Measurements from ENCODE around the gene CEBPZOS.
A peak's percentile ranks its signal among the peaks of the same experiment; 100 is the strongest.

The CEBPZOS gene

DNA sequence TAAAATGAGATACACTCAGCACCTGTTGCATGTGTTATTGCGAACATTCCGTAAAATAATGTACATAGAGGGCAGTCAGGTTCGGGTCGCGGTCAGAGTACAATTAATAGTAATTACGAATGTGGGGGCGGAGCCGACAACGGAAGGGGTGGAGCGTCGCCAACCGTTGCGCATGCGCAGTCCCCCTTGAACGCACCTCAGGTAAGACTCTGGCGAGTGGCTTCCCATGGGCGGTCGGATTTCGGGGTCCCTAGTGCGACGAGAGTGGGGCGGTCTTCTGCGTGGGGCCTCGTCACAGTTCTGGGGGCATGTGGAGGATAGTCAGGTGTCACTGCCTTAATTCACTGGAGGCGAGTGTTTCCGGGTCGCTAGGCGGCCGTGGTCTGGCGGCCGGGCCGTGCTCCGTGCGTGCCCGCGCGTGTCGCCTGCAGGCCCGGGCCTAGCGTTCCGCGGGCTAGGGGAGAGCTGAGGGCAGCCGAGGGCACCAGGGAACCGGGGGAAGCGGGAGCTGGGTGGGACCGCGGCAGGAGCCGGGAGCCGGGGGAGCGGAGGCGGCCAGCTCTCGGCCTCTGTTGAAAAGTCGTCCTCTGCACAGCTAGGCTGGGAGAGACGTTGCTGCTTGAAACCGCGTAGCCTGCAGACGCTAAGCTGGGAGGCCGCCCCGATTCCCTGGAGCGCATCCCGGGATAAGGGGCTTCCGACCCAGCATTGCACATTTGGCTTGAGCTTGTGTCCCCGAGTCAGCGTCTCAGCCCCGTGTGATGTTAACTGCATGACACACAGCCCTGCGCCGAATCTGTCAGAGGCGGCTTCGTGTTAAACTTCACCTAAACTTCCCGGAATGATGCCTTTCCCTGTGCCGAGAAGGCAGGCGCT lies at the start of gene CEBPZOS:
CEBPZOS (plus strand) TSS at position 177 of the 876 bp plus-strand sequence. CDS start 3,209 bp downstream, outside the sequence.
- DNase-seq: peak; percentile 49

DNA sequence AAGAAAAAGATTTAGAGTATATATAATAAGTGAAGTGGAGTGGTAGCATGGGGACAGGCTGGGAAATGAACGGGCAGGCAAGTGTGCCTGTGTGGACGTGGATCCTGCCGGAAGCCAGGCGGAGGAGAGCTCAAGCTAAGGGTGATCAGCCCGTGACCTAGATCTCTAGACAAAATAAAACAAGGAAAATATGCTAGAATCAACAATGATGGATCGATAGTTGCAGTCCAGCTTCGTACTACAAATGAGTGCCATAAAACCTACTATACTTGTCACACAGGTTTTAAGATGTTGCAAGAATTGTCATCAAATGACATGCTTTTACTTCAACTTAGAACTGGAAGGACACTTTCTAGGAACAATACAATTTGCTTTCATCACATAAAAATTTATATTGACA lies 48.0 kb upstream of the CEBPZOS start:
- no peak for DNase-seq

DNA sequence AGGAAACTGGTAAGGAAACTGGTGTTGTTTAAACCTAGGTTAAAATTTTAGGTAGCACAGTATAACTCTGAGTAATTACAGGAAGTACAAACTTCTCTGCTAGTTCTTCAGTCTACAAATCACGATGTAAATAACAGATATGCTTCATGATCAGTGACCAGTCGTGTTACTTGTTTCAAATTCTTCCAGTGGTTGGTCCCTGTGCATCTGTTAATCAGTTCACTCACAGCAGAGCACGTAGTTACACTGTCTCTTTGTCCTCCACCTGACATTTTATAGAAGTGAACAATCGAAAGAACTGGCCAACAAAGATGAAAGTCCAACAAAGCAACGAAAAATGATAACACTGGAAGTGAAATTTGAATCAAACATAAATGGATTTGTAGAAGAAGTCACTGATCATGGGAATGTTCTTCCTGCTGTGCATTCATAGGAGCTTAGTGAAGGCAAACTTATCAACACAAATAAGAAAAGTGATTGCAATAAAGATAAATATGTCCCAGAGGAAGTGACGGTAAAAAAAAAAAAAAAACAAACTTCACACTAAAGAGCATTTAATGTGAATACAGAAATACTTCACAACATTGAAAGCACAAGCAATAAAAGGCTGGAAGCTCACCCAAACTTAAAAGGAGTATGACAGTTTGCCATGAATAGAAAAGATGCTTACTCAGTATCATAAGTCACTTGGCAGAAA lies 46.5 kb upstream of the CEBPZOS start:
- DNase-seq: no peak

DNA sequence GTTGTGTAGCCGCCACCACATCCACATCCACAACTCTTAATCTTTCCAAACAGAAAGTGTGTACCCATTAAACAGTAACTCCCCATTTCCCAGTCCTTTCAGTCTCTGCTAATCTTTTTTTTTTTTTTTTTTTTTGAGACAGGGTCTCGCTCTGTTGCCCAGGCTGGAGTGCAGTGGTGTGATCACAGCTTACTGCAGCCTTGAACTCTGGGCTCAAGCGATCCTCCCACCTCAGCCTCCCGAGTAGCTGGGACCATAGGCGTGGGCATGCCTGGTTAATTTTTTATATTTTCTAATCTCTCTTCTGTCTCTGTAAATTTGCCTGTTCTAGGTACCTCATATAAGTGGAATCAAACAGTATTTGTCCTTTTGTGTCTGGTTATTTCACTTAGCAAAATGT lies 43.1 kb upstream of the CEBPZOS start:
- no peak for DNase-seq

DNA sequence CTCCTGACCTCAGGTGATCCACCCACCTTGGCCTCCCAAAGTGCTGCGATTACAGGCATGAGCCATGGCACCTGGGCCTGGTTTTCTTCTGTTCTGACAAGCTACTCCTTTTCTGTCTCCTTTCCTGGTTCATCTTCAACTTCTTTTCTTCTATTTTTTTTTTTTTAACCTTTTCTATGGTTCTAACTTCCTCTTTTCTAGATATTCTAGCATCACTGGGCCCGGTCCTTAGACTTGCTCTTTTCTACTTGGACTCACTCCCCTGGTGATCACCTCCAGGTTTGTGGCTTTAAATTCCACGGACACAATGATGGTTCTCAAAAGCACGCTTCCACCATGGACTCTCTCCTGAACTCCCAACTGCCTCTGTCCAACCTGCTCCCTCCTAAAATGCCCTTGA lies 41.5 kb upstream of the CEBPZOS start:
- DNase-seq: no peak

DNA sequence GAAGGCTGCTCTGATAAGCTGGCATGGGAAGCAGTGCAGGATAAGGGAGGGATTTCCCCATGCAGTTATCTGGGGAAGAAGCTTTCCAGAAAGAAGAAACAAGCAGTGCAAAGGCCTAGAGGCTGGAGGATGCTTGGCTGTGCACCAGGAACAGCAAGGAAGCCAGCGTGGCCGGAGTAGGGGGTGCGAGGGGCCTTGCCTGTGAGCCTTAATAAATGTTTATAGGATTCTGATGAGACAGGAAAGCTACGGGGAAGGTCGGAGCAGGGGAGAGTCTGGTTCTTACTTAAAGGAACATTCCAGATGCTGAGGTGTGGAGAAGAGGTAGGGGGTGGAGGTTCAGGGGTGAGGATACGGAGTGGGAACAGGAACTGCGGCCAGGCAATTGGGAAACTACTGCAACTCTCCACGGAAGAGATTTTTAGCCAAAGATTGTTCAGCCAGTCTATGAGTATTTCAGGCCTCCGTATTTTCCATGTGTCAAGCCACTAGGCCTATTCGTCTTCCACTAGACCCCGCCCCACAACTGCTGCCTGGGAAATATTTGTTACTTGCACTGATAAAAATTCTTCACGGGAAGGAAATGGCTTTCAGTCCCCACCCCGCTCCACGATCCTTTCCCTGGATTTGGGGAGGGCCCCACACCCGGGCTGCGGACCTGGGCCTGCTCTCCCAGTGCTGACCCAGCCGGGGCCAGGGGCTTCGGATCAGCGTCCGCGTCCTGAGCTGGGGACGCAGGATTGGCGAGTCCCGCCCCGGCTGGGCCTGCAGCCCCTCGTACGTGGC lies 40.0 kb upstream of the CEBPZOS start:
- no peak for DNase-seq

DNA sequence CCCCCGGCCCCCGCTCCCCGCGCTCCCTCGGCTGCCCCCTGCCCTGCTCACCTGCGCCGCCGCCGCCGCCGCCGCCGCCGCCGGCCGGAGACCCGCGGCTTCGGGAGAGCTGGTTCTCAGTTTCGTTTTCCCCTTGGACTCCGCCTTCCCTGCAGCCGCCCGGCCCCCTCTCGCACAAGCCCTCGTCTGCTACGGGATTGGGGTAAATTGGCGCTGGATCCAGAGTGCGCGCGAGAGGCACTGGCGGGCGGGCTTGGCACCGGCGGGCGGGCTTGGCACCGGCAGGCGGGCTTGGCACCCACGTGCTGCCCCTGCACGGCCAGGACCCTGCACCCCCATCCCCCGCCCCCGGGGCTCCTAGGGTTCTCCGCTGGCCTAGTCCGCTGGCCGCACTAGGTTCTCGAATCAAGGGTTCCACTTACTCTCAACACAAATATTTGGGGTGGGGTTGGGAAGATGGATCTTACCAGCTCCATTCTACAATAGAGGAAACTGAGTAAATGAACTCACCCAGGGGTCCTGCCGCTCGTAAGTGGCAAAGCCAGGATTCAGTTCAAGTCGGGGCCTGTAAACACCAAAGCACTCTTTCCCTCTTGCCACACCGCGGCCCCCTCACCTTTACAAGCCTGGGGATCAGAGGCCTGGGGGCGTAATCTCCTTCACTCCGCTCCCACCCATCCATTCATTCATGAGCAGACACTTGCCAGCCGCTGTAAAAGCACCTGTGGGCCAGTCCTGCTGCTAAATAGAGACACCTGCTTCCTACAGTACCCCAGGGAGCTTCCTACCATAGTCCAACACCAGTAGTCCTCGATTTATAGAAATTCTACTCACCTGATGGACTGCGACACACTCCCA lies 39.2 kb upstream of the CEBPZOS start, which contains the start of gene EIF2AK2:
EIF2AK2 (minus strand) TSS at position 124 of the 858 bp plus-strand sequence. CDS start 9,174 bp downstream, outside the sequence.
- peak; percentile 49 for DNase-seq

DNA sequence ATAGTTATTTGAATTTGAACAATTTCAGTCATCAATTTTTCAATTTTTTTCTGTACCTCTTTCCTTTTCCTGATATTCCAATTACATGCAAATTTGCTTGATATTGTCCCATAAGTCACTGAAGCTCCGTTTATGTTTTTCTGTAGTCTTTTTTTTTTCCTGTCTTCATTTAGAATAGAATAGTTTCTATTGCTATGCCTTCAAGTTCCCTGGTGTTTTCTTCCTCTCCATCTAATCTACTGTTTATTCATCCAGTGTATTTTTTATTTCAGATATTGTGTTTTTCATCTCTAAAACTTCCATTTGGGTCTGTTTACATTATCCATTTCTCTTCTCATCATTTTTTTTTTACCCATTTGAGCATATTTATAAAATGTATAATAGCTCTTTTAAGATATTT lies 31.5 kb upstream of the CEBPZOS start:
- DNase-seq: no peak

DNA sequence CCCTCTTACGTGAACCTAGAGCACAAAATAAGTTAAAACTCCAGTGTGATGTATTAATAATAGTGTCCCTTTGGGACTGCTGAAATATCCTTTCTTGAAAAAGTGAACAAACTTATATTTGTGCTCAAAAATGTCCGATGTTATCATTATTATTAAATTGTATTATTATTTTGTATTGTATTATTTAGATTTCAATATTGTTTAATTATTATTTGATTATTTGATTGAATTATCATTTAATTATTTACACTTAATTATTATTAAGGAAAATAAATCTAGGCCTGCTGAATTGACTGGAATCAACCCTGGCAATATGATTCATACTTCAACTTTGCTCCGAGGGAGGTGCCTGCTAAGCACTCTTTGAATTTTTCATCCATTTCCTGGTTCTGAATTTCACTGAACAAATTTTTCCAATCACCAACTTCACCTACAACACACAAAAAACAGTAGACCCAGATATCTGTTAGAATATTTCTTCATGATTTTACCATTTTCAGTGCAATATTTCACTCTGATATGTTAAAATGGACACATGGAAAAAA lies 28.6 kb upstream of the CEBPZOS start:
- DNase-seq: no peak

DNA sequence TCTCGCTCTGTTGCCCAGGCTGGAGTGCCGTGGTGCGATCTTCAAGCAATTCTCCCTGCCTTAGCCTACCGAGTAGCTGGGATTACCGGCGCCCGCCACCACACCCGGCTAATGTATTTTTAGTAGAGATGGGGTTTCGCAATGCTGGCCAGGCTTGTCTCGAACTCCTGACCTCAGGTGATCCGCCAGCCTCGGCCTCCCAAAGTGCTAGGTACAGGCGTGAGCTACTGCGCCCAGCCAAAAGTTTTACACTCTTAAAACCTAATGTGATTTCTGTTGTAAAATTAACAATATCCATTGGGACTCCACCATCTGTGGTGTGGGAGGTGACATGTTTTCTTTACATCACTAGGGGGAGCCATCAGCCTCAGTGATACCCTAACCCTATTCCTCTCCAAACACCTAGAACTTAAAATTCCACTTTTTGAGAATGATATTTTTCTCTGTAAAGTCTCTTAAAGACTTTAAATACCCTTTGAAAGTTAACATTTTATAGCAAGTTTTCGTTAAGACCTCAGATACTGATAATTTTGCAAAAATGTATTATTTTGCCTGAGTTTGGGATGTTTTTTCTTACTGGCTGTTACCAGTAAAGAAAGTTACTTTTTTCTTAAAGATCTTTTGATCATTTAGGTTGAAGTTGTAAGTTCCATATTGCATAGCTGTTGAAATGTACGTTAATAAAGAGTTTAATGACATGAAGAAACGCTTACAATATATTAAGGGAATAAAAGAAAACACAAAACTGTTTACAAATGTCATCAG lies 27.9 kb upstream of the CEBPZOS start:
- no peak for DNase-seq

DNA sequence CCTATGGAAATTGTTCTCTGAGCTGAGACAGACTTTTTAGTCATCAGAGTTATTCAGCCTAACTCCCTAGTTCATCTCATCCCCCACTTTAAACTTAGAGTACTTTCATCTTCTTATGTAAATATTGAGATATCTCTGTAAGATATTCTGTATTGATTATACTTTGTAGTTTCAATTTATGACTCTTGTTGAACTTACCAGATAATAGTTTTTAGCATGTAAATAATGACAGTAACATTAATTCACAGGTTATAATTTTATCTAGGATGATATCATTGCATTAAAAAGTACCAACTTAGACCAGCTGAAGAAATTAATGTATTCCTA lies 24.7 kb upstream of the CEBPZOS start:
- DNase-seq: no peak

DNA sequence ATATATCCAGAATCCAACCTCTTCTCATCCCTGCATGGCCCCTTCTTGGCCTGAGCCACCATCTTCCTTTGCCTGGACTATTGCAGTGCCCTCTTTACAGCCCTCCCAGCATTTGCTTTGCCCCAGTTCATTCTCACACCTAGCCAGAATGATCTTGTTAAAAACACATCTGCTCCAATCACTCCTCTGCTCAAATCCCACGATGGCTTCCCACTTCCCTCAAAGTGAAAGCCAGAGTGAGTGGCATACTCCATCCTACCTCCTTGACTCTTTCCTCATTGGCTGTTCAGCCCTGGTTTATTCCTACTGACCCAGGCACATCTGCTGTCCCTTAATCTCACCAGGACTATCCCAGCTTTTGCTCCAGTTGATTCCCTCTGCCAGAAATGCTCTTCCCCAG lies 22.6 kb upstream of the CEBPZOS start:
- DNase-seq: no peak

DNA sequence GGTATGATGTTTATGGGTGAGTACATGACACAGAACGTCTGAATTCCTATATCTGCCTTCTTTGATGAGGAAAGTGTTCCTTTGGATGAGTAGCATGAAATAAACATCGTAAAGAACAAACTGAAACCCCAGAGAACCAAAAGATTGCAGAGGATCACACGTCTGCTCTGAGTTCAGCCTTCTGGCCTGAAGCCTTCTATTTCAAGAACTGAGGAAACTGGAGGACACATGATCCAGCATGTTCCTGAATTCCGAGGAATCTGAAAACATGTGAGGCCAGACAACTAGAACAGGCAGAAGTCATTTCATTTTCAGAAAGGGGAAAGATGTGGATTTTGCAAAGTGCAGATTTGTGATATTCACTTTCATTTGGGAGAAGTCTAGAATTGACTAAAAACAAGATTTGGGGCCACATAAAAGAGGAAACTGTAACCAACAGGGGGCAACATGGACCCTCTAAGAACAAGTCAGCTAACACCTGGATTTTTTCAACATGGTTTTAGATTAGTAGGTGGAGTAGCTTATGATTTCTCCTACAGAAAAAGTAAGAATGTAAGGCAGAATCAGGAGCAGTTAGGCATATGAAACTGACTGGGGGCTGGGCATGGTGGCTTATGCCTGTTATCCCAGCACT lies 16.2 kb upstream of the CEBPZOS start:
- DNase-seq: no peak

DNA sequence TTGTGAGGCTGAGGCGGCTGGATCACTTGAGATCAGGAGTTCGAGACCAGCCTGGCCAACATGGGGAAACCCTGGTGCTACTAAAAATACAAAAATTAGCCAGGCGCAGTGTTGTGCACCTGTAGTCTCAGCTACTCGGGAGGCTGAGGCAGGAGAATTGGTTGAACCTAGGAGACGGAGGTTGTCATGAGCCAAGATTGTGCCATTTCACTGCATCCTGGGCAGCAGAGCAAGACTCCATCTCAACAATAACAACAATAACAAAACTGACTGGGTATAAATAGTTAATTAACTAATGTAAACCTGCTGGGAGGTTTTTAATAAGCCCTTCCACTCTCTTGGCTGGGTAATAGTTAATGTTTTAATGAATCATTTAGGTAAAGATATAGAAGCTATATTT lies 15.7 kb upstream of the CEBPZOS start:
- no peak for DNase-seq

DNA sequence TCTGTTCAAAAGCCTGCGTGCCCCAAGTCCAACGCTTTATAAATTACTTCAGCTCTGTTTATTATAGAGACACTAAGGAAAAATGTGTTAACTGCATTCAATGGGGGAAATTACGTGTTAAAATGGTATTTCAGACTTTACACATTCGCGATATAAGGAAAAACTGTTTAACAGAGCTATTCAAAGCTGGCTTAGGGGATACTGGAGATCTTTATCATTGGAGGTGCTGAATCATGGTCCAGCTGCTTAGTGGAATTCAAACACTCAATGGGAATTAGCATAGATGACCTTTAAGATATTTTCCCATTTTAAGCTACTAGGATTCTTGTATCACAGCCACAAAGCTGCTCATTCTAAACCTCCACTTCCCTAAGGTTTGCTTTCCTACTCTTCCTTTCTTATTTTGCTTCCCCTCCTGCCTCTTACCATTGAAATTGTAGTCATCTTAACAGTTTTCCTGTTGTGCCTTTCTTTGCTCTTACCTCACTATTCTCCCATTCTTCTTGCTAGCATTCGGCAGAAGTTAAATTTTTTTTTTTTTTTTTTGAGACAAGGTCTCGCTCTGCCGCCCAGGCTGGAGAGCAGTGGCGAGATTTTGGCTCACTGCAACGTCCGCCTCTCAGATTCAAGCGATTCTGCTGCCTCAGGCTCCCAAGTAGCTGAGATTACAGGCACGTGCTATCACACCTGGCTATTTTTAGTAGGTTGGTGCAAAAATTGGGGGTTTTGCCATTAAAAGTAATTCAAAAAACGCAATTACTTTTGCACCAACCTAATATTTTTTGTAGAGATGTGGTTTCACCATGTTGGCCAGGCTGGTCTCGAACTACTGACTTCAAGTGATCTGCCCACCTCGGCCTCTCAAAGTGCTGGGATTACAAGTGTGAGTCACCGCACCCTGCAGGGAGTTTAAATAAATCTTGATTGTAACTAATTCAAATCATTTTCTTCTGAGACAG lies 14.3 kb upstream of the CEBPZOS start:
- DNase-seq: no peak

DNA sequence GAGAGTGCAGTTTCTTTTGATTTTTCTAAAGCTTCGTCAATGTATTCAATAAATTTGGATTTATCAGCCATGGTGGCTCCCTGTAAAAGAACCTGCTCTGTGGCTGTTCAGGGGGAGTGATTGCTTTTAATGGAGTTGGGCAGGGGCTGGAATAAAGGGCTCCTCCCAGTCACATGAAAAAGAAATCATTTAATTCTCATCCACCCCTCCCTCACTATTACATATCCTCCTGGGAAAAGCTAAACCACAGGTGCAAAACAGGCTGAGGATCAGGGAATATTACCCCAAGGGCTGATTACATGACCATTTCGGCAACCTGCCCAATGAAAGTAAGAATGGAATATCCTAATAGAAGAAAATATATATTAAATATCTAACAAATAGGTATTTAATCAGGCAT lies 7.7 kb upstream of the CEBPZOS start, which contains the start of gene SULT6B1:
SULT6B1 (minus strand) TSS at position 101 of the 400 bp plus-strand sequence; CDS start at position 71, 30 bp downstream.
- no peak for DNase-seq

DNA sequence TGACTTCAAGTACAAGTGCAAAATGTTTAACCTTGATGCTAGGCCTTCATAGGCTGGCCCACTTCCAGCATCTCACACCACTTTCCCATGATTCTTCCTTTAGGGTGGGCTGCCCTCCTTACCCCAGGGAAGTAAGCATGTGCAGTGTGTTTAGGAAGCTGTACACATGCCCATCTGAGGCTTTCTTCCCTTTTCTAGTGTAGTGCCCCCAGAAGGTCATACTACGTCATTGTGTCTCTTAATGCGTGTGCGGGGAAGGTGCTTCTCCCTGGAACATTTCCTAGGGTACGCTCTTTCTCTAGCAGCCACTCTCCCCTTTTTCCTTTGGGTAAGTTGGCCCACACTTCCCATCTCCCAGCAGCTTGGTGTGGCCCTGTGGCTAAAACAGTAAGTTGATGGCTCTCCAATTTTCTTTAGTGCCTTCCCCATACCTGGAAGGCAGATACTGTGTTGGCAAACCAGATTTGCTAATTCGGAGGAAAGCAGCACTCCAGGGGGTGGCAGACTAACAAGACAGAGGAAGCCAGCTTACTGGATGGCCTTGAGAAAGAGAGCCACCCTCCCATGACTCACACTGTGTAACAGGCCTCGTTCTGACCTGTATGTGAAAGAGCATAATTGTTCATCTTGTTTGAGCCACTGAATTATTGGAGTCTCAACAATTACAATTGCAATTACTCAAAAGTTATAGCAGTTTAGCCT lies 6.7 kb upstream of the CEBPZOS start:
- no peak for DNase-seq

DNA sequence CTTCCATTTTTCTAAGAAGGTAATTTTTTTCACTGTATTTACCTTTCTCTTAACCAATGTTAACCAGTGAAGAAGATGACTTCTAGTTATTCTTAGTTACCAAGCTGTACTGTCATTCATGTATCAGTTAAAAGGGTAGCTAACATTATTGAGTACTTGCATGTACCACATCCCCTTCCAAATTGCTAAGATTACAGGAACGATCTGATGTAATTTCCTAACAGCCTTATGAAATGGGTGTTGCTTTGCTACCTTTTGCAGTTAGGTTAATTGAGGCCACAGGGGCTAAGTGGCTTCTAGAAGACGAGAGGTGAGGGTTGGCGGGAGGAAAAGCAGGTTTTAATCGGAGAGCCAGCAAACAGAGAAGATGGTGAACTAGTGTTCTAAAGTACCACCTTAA lies 6.0 kb upstream of the CEBPZOS start:
- DNase-seq: no peak

DNA sequence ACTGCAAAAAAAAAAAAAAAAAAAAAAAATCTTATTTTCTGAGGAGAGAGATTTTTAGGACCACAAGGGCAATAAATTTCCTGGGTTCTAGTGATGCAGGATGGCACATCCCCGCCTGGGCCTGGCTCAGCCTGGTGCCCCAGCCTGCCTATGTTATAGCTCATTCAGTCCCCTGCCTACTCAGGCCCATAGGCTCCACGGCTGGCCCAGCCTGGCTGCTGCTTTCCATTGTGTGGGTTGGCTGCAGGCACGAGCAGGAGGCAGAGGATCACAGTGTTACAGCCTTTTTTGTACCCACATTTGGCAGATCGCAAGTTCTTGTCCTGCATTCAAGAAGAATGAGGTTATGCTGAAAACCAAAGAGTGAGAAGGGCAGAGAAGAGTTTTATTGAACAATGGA lies 5.0 kb upstream of the CEBPZOS start:
- DNase-seq: no peak

Measured in NCI-H2029 treated with DMSO at 0.1 percent for 48 hours (cell line).